PC-9 (cell line): Measurements from ENCODE around the gene BRIP1. TPM values are rescaled to one million over a fixed set of nuclear protein-coding genes. Genes with fewer than 3 reads are reported as not detected.

Experiments
- Bru-seq: library from RNA; stranded (reverse); fragments of 400-500 nt; gene quantifications from one replicate; lab custom pipeline; 2021; lab: Mats Ljungman, UMichigan
- BruChase-seq, 2 experiments: library from RNA; stranded (reverse); fragments of 400-500 nt; gene quantifications; one replicate each; lab custom pipeline; 2021; lab: Mats Ljungman, UMichigan
- BruUV-seq: library from RNA; stranded (reverse); fragments of 400-500 nt; replicated peaks from 2 replicates; lab custom pipeline; 2021; lab: Mats Ljungman, UMichigan
- CTCF ChIA-PET: fragments of 300-600 bp; sonication (Branson Sonifier 250); formaldehyde crosslinking; loops from one replicate; lab custom pipeline; 2022; ENCODE audit warnings: antibody characterized with exemption; lab: Charles Lee
- POLR2A ChIA-PET: fragments of 300-600 bp; sonication (Branson Sonifier 250); formaldehyde crosslinking; loops from one replicate; lab custom pipeline; 2022; ENCODE audit warnings: antibody characterized with exemption; ENCODE audit not compliant: unreplicated experiment; lab: Charles Lee
- DNase-seq, 2 experiments: peaks; one replicate each; pipeline versions ENCODE4 v3.0.0 to v3.0.0-alpha.2; 2015 to 2022; ENCODE audit warnings: mixed read lengths in 1 of 2
- H2AFZ ChIP-seq: fragments of 200-600 bp; sonication (generic); 2 replicates; pipeline ENCODE4 v1.8.1; 2017; ENCODE audit warnings: antibody characterized with exemption
- H3F3A ChIP-seq: fragments of 200-600 bp; sonication (generic); 2 replicates; pipeline ENCODE4 v1.8.1; 2017; ENCODE audit warnings: antibody characterized with exemption, mild to moderate bottlenecking, low read depth; ENCODE audit not compliant: insufficient read depth
- H3K27ac ChIP-seq: fragments of 200-600 bp; sonication (generic); 2 replicates; pipeline ENCODE4 v1.6.1; 2016; ENCODE audit warnings: mixed run types
- H3K27me3 ChIP-seq: fragments of 200-600 bp; sonication (generic); 2 replicates; pipeline ENCODE4 v1.6.1; 2016; ENCODE audit warnings: low read depth, mixed run types; ENCODE audit not compliant: insufficient read depth
- H3K36me3 ChIP-seq: fragments of 200-600 bp; sonication (generic); 2 replicates; pipeline ENCODE4 v1.6.1; 2016; ENCODE audit warnings: low read depth, mixed run types
- H3K4me1 ChIP-seq: fragments of 200-600 bp; sonication (generic); replicated peaks from 2 replicates; pipeline ENCODE4 v1.6.1; 2016; ENCODE audit warnings: mixed run types; ENCODE audit not compliant: insufficient read depth
- H3K4me2 ChIP-seq: fragments of 200-600 bp; sonication (generic); 2 replicates; pipeline ENCODE4 v1.6.1; 2017; ENCODE audit warnings: mixed run types
- H3K4me3 ChIP-seq: fragments of 200-600 bp; sonication (generic); 2 replicates; pipeline ENCODE4 v1.6.1; 2016; ENCODE audit warnings: mixed run types
- H3K79me2 ChIP-seq: fragments of 200-600 bp; sonication (generic); 2 replicates; pipeline ENCODE4 v1.6.1; 2017; ENCODE audit warnings: low read depth, mixed run types
- H3K9me2 ChIP-seq: fragments of 200-600 bp; sonication (generic); 2 replicates; pipeline ENCODE4 v1.8.1; 2017; ENCODE audit warnings: mild to moderate bottlenecking; ENCODE audit not compliant: insufficient read depth
- H3K9me3 ChIP-seq: fragments of 200-600 bp; sonication (generic); 2 replicates; pipeline ENCODE4 v1.8.1; 2016; ENCODE audit warnings: low read depth; ENCODE audit not compliant: insufficient read depth
- H4K20me1 ChIP-seq: fragments of 200-600 bp; sonication (generic); 2 replicates; pipeline ENCODE4 v1.8.1; 2017; ENCODE audit not compliant: insufficient read depth
- EZH2 ChIP-seq: fragments of 200-600 bp; sonication (generic); IDR thresholded peaks from 2 replicates; pipeline ENCODE4 v1.8.0; 2017; ENCODE audit warnings: antibody characterized with exemption, low read depth
- intact Hi-C: fragments of 100-400 bp; cut with micrococcal nuclease; formaldehyde crosslinking; loops from one replicate; pipeline ENCODE4 v1.10.0; 2022; ENCODE audit not compliant: unreplicated experiment
- long read RNA-seq: library from polyadenylated mRNA; stranded (forward); transcript quantifications from one replicate; pipeline ENCODE4 v2.0.0, GENCODE V29; 2022
- total RNA-seq: library from RNA; stranded (reverse); gene quantifications from 2 replicates; pipeline ENCODE4 v1.2.3, GENCODE V29; 2021
- TF ChIP-seq, protein P1 (sequence below): fragments of 200-600 bp; sonication (generic); conservative IDR thresholded peaks from 2 replicates; pipeline ENCODE4 v1.6.1; 2017; ENCODE audit warnings: mixed run types, antibody characterized with exemption, mild to moderate bottlenecking, moderate library complexity

The BRIP1 gene
- total RNA-seq (14.4 and 16.0 TPM in 2 replicates), Bru-seq, nascent RNA (percentile 89 among the genes with signal in this experiment), BruChase-seq, experiment 1, labeled RNA remaining after a 2-hour chase (percentile 86 among the genes with signal in this experiment), BruChase-seq, experiment 2, labeled RNA remaining after a 6-hour chase (percentile 65 among the genes with signal in this experiment)
- long read RNA-seq, partial matches to known transcripts, result 4 of 16 reads
- long read RNA-seq, other reads (novel, unspliced or antisense), result 12 of 16 reads

DNA sequence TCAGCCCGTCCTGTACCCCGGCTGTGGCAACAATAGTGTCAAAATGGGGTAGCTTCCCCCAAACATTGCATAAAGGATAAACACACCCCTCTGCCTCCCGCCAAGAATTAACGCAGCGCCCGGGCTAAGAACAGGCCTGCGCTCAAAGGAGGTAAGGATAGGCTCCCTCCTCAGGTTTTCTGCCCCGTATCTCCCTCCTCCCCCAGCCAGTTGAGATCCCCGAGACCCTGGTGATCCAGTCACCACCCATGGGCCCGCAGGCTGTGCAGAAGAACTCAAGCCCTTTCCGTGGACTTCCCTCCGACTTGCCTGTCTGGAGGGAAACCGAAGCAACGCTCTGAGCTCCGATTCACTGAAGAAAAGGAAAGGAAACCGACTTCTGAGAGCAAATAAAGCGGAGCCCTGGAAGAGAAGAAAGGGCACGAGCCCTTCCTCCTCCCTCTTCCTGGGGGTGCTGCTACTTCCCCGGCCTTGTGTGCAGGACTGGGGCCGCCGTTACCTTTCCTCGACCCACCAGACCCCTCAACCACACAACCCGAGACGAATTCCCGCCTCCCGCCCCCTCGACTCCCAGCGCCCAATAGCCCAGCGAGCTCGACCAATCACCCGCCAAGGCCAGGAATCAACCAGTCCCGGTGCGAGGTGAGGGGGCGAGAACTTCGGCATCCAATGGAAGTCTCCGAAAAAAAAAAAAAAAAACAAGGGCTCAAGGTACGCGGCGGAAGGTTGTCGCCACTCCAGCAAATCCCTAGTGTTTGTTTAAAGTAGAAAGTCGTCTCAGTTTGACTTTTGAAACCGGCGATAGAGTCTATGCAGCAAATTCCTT is at the start of gene BRIP1:
Gene BRIP1, minus strand, starts transcription at position 554 of the 826 bp plus-strand sequence. CDS start 1,989 bp downstream, outside the sequence.
- no peaks in the 10 kb centered on the region for H3K9me2 ChIP-seq
- peaks cover 29% of the 10 kb centered on the region for H3F3A ChIP-seq
- H3K4me1 ChIP-seq, result peaks cover 30% of the 10 kb centered on the region
- H3K36me3 ChIP-seq, result 0 out of 2 replicates have a peak, but pooled peaks cover 3% of the 10 kb centered on the region
- H3K4me3 ChIP-seq, result peak within 1 kb of the TSS; percentile 83
- no TSS peak for BruUV-seq
- H3K4me2 ChIP-seq, result peak within 1 kb of the TSS; percentile 95
- H3K9me3 ChIP-seq, result no peaks in the 10 kb centered on the region
- CTCF ChIA-PET, result interaction anchor here (0.6 to 1.9 kb wide), 4 partner anchors 47 to 317 kb away, joined by 3 to 16 read pairs (median 4); no protein-coding TSS in a partner anchor
- peak within 1 kb of the TSS; percentile 98 for H2AFZ ChIP-seq
- POLR2A ChIA-PET, result interaction anchor here (0.5 to 0.7 kb wide), 11 partner anchors 9 to 1759 kb away, joined by 3 to 19 read pairs (median 5); no protein-coding TSS in a partner anchor
- peak within 1 kb of the TSS; percentile 71 for H3K27ac ChIP-seq
- intact Hi-C loops, result loop anchor here (10.0 kb wide), 1 partner anchor 202 kb away; the partner anchor contains the start of gene MED13
- no peaks in the 10 kb centered on the region for H3K27me3 ChIP-seq
- no peaks in the 10 kb centered on the region for H4K20me1 ChIP-seq
- DNase-seq, result peak; percentile 89 to 91
- TF ChIP-seq EZH2, result no peak
- TF ChIP-seq, protein P1, sequence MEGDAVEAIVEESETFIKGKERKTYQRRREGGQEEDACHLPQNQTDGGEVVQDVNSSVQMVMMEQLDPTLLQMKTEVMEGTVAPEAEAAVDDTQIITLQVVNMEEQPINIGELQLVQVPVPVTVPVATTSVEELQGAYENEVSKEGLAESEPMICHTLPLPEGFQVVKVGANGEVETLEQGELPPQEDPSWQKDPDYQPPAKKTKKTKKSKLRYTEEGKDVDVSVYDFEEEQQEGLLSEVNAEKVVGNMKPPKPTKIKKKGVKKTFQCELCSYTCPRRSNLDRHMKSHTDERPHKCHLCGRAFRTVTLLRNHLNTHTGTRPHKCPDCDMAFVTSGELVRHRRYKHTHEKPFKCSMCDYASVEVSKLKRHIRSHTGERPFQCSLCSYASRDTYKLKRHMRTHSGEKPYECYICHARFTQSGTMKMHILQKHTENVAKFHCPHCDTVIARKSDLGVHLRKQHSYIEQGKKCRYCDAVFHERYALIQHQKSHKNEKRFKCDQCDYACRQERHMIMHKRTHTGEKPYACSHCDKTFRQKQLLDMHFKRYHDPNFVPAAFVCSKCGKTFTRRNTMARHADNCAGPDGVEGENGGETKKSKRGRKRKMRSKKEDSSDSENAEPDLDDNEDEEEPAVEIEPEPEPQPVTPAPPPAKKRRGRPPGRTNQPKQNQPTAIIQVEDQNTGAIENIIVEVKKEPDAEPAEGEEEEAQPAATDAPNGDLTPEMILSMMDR, result no peak
- H3K79me2 ChIP-seq, result peaks cover 29% of the 10 kb centered on the region

DNA sequence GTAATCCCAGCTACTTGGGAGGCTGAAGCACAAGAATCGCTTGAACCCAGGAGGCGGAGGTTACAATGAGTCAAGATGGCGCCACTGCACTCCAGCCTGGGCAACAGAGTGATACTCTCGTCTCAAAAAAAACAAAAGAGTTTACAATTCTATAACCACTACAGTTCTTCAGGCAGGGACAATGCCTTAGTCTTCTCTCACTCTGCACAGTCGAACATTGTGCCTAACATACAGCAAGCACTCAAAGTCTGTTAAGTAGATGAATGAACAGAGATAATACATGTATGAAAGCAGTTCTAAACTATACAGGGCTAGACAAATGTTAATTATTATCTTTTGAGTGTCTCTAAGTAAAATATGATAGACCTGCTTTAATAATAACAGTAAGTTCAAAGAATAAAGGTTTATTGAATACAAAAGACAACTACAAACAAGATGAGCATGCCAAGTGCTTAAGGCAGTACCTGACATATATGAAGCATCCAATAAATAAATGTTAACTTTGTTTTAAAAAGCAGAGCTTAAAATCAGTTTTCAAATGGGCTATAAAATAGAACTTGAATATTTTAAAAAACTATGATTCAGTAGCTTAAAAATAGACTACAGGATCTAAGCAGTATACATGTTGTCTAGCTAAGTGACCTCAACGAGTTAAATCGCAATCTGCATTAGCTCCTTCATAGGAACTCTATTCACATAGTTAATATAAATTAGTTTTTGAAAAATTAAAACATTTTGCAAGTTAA is 45.1 kb upstream of the BRIP1 start:
- H4K20me1 ChIP-seq, result peaks cover 4% of the 10 kb centered on the region; the same call in 1 of the 2 replicates
- intact Hi-C loops, result no loop called here
- no peaks in the 10 kb centered on the region for H3K4me1 ChIP-seq
- H3K79me2 ChIP-seq, result no peaks in the 10 kb centered on the region
- POLR2A ChIA-PET, result no interaction called here
- H2AFZ ChIP-seq, result no peak overlapping the region
- BruUV-seq, result no TSS peak
- H3K27me3 ChIP-seq, result no peaks in the 10 kb centered on the region
- no peak for TF ChIP-seq EZH2
- TF ChIP-seq, protein P1, result no peak
- H3K9me3 ChIP-seq, result no peaks in the 10 kb centered on the region
- CTCF ChIA-PET, result no interaction called here
- no peaks in the 10 kb centered on the region for H3F3A ChIP-seq
- no peak for DNase-seq
- no peak overlapping the region for H3K4me3 ChIP-seq
- H3K9me2 ChIP-seq, result no peaks in the 10 kb centered on the region
- H3K36me3 ChIP-seq, result peaks cover 6% of the 10 kb centered on the region
- no peak overlapping the region for H3K27ac ChIP-seq
- no peak overlapping the region for H3K4me2 ChIP-seq

DNA sequence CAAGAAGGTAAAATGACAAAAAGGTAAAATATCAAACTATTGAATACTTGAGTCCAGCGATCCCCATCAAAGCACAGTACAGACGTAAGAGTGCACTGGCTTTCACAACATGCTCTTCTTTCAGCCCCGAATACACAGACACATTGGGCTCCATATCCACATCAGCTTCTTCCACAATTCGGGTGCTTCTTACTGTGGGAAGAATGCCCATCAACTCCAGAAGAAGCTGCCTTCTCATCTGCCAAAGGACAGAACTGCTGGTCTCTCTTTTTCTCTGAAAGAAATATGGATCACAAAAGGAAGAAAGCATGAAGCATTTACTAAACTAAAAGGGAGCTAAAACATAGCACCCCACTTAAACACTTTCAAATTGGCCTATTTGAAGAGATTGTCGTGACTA is 44.0 kb upstream of the BRIP1 start:
- no peak for DNase-seq
- BruUV-seq, result no TSS peak
- no peaks in the 10 kb centered on the region for H3K79me2 ChIP-seq
- H3K36me3 ChIP-seq, result peaks cover 6% of the 10 kb centered on the region
- no peaks in the 10 kb centered on the region for H3K4me1 ChIP-seq
- H3K27me3 ChIP-seq, result no peaks in the 10 kb centered on the region
- TF ChIP-seq EZH2, result no peak
- TF ChIP-seq, protein P1, result no peak
- no peak overlapping the region for H2AFZ ChIP-seq
- no peaks in the 10 kb centered on the region for H3F3A ChIP-seq
- ChIA-PET POLR2A (interaction anchor here (0.7 kb wide), 1 partner anchor 312 kb away, joined by 4 read pairs; no protein-coding TSS in a partner anchor), CTCF (no interaction called here)
- no peaks in the 10 kb centered on the region for H3K9me3 ChIP-seq
- no peak overlapping the region for H3K4me3 ChIP-seq
- H3K27ac ChIP-seq, result no peak overlapping the region
- intact Hi-C loops, result no loop called here
- H3K4me2 ChIP-seq, result no peak overlapping the region
- no peaks in the 10 kb centered on the region for H3K9me2 ChIP-seq
- peaks cover 4% of the 10 kb centered on the region; the same call in 1 of the 2 replicates for H4K20me1 ChIP-seq
